HepG2 (cell line): ENCODE results near the gene HDAC3. TPM values are rescaled to one million over a fixed set of nuclear protein-coding genes. Genes with fewer than 3 reads are reported as not detected.
A peak's percentile ranks its signal among the peaks of the same experiment; 100 is the strongest.

Source experiments
- ATAC-seq: fragments of 200-7000 bp; cut with Tn5 transposase; 3 replicates; pipeline ENCODE4 v1.9.1; 2020; ENCODE audit warnings: mild to moderate bottlenecking, moderate library complexity
- BruUV-seq: library from RNA; stranded (reverse); fragments of 400-500 nt; replicated peaks from 2 replicates; lab custom pipeline; 2021; lab: Mats Ljungman, UMichigan
- CTCF ChIA-PET: fragments of 300-600 bp; formaldehyde crosslinking; extraction: SDS; loops from one replicate; lab custom pipeline; 2021; ENCODE audit warnings: low total read pairs, inconsistent platforms, low intra/inter-chr PET ratio; lab: Yijun Ruan, JAX
- POLR2A ChIA-PET: fragments of 350-600 bp; sonication (Branson Sonifier 250); formaldehyde crosslinking; loops from one replicate; lab custom pipeline; 2020; ENCODE audit warnings: antibody characterized with exemption, inconsistent platforms; lab: Yijun Ruan, JAX
- DNase-seq: peaks from one replicate; pipeline ENCODE4 v3.0.0-alpha.2; 2015; ENCODE audit warnings: low spot score
- FAIRE-seq: peaks from 3 replicates; lab custom pipeline; 2011; peaks lifted over from hg19 to GRCh38; lab: Jason Lieb, UNC
- H2AFZ ChIP-seq: one replicate; pipeline ENCODE4 v1.6.1; 2011; ENCODE audit warnings: low read length, inconsistent platforms
- H3K27ac ChIP-seq: fragments of 300-600 bp; 3 replicates; pipeline ENCODE4 v1.8.0; 2011; ENCODE audit warnings: mixed run types, mild to moderate bottlenecking, mixed read lengths, low read length, inconsistent platforms; ENCODE audit not compliant: insufficient read depth; ENCODE audit errors: extremely low read length
- H3K27me3 ChIP-seq, 2 experiments: fragments of 200-600 bp in 1 of 2; 2 replicates in 1 of 2; 3 replicates in 1 of 2; pipeline versions ENCODE4 v1.6.0 to v1.8.0; 2011; ENCODE audit warnings: low read length in 2 of 2, mild to moderate bottlenecking in 2 of 2, moderate library complexity in 2 of 2, inconsistent platforms in 1 of 2; ENCODE audit not compliant: insufficient read depth in 2 of 2, control insufficient read depth in 1 of 2
- H3K36me3 ChIP-seq, 2 experiments: fragments of 200-600 bp in 1 of 2; replicated peaks in 1 of 2; 2 replicates in 1 of 2; 3 replicates in 1 of 2; pipeline versions ENCODE4 v1.5.1 to v1.8.0; 2011; ENCODE audit warnings: low read length in 2 of 2, inconsistent platforms in 1 of 2; ENCODE audit not compliant: insufficient read depth in 2 of 2, control insufficient read depth in 1 of 2
- H3K4me1 ChIP-seq: 2 replicates; pipeline ENCODE4 v1.5.1; 2012; ENCODE audit warnings: low read length, inconsistent platforms; ENCODE audit not compliant: insufficient read depth
- H3K4me2 ChIP-seq: 2 replicates; pipeline ENCODE4 v1.6.0; 2011; ENCODE audit warnings: low read depth, low read length, inconsistent platforms
- H3K4me3 ChIP-seq, 3 experiments: fragments of 200-600 bp in 1 of 3; sonication (generic), shearing (Covaris generic) in 1 of 3; replicated peaks in 1 of 3; 2 replicates each; pipeline ENCODE4 v1.5.1; 2011 to 2016; ENCODE audit warnings: low read length in 3 of 3, inconsistent platforms in 2 of 3, low read depth in 2 of 3, mild to moderate bottlenecking in 2 of 3, control low read depth in 1 of 3, mixed read lengths in 1 of 3; ENCODE audit not compliant: insufficient read depth in 1 of 3
- H3K79me2 ChIP-seq: one replicate; pipeline ENCODE4 v1.6.1; 2011; ENCODE audit warnings: low read length, inconsistent platforms; ENCODE audit not compliant: insufficient read depth
- H3K9ac ChIP-seq: 2 replicates; pipeline ENCODE4 v1.6.0; 2011; ENCODE audit warnings: mild to moderate bottlenecking, low read depth, low read length, inconsistent platforms; ENCODE audit not compliant: insufficient read depth
- H3K9me3 ChIP-seq: 2 replicates; pipeline ENCODE4 v1.5.1; 2012; ENCODE audit warnings: mild to moderate bottlenecking, low read length
- H4K20me1 ChIP-seq: 2 replicates; pipeline ENCODE4 v1.6.0; 2011; ENCODE audit warnings: inconsistent platforms, mild to moderate bottlenecking, low read length, moderate library complexity; ENCODE audit not compliant: insufficient read depth
- ARNT ChIP-seq: fragments of 450-650 bp; IDR thresholded peaks from 2 replicates; pipeline ENCODE4 v1.6.1; 2017
- ASH2L ChIP-seq: fragments of 300-600, 200-600 bp; sonication (generic); IDR thresholded peaks from 2 replicates; pipeline ENCODE4 v1.7.0; 2017; ENCODE audit warnings: low read depth, mild to moderate bottlenecking, moderate library complexity, mixed read lengths, low read length; ENCODE audit not compliant: insufficient read length
- ATRX ChIP-seq: sonication (generic); formaldehyde crosslinking; IDR thresholded peaks from 2 replicates; pipeline ENCODE4 v1.4.0; 2020; ENCODE audit warnings: missing genetic modification reagents, borderline replicate concordance
- BCL6 ChIP-seq: IDR thresholded peaks from 2 replicates; pipeline ENCODE4 v1.6.1; 2016; ENCODE audit warnings: missing genetic modification reagents, missing compliant biosample characterization
- CEBPG ChIP-seq: IDR thresholded peaks from 2 replicates; pipeline ENCODE4 v1.6.1; 2016
- DPF2 ChIP-seq: sonication (generic); formaldehyde crosslinking; IDR thresholded peaks from 2 replicates; pipeline ENCODE4 v1.4.0; 2020; ENCODE audit warnings: mild to moderate bottlenecking, low read depth, missing genetic modification reagents, borderline replicate concordance
- ERF ChIP-seq: IDR thresholded peaks from 2 replicates; pipeline ENCODE4 v1.6.1; 2018; ENCODE audit warnings: missing biosample characterization, missing genetic modification reagents
- HMG20A ChIP-seq: IDR thresholded peaks from 2 replicates; pipeline ENCODE4 v1.6.1; 2016; ENCODE audit warnings: borderline replicate concordance
- HNF1B ChIP-seq: sonication (generic); formaldehyde crosslinking; IDR thresholded peaks from 2 replicates; pipeline ENCODE4 v1.5.1; 2020; ENCODE audit warnings: mild to moderate bottlenecking, moderate library complexity, missing genetic modification reagents
- JUNB ChIP-seq: sonication (generic); formaldehyde crosslinking; IDR thresholded peaks from 2 replicates; pipeline ENCODE4 v1.8.0; 2022; ENCODE audit warnings: missing genetic modification reagents, mild to moderate bottlenecking, borderline replicate concordance
- NCOR1 ChIP-seq: fragments of 200-600 bp; sonication (generic); IDR thresholded peaks from 2 replicates; pipeline ENCODE4 v1.7.0; 2017; ENCODE audit warnings: antibody characterized with exemption, low read length, borderline replicate concordance
- SATB2 ChIP-seq: sonication (generic); formaldehyde crosslinking; IDR thresholded peaks from 2 replicates; pipeline ENCODE4 v1.5.0; 2020; ENCODE audit warnings: missing genetic modification reagents
- ZNF121 ChIP-seq: sonication (generic); formaldehyde crosslinking; IDR thresholded peaks from 2 replicates; pipeline ENCODE4 v1.5.0; 2020; ENCODE audit warnings: mild to moderate bottlenecking, missing genetic modification reagents
- ZNF460 ChIP-seq: sonication (generic); formaldehyde crosslinking; IDR thresholded peaks from 2 replicates; pipeline ENCODE4 v1.5.1; 2020; ENCODE audit warnings: missing genetic modification reagents, mild to moderate bottlenecking, borderline replicate concordance
- WGBS: methylation state at CpG from one replicate; pipeline ENCODE4 v1.1.6; 2017; ENCODE audit warnings: low lambda C conversion rate; 5-methylcytosine and 5-hydroxymethylcytosine counted together
- in situ Hi-C: cut with HindIII; loops from 2 replicates; pipeline ENCODE4 v1.10.0; 2017; ENCODE audit warnings: low pct_unique_long_range_greater_than_20kb; ENCODE audit not compliant: extremely low pct_ligation_motif_present
- intact Hi-C: fragments of 100-400 bp; cut with micrococcal nuclease; formaldehyde crosslinking; loops from one replicate; pipeline ENCODE4 v1.10.0; 2022; ENCODE audit not compliant: unreplicated experiment
- polyA plus RNA-seq, 8 experiments: library from polyadenylated mRNA; depleted of rRNA in 3 of 8; stranded (reverse) in 7 of 8; unstranded in 1 of 8; fragments of >200 nt; fragmentation: Illumina TruSeq in 4 of 8; extraction: Trizol in 4 of 8; gene quantifications; 2 replicates each; pipeline versions ENCODE4 v1.2.1 to v1.2.3, GENCODE V29; 2011 to 2016; ENCODE audit warnings: low read depth in 4 of 8, missing spikeins in 1 of 8, mixed read lengths in 1 of 8; ENCODE audit not compliant: insufficient read depth in 1 of 8
- total RNA-seq, 5 experiments: library from RNA; depleted of rRNA; stranded (reverse); fragments of >200 nt; fragmentation: Illumina TruSeq; extraction: Trizol; gene quantifications; 2 replicates each; pipeline ENCODE4 v1.2.3, GENCODE V29; 2016; ENCODE audit warnings: low read depth in 1 of 5
- TF ChIP-seq, protein P1 (sequence below): sonication (generic); formaldehyde crosslinking; IDR thresholded peaks from 2 replicates; pipeline ENCODE4 v1.4.0; 2020; ENCODE audit warnings: low read depth, missing genetic modification reagents
- TF ChIP-seq, protein P2 (sequence below): sonication (generic); formaldehyde crosslinking; IDR thresholded peaks from 2 replicates; pipeline ENCODE4 v1.5.1; 2020; ENCODE audit warnings: mild to moderate bottlenecking, missing genetic modification reagents

Gene HDAC3
- total and polyA plus RNA-seq, 2 of the 13 experiments (the other 11 are each of a cell fraction or from before 2014, with no cell fraction given): 84.0 to 94.1 TPM

GRCh38 chr5:141608557-141608956 is 28.1 kb downstream of the HDAC3 start:
- Histone ChIP-seq H2AFZ (no peak overlapping the region), H3K36me3 (no peaks in the 10 kb centered on the region), H3K4me3 (peak overlapping the region; percentile 24 to 49 (median 43); a peak in 5 of 6 replicates), H3K9ac (peak overlapping the region; percentile 51), H3K27ac (peak overlapping the region; percentile 78), H4K20me1 (no peaks in the 10 kb centered on the region; the same call in 1 of the 2 replicates), H3K79me2 (peaks cover 92% of the 10 kb centered on the region), H3K4me2 (peak overlapping the region; percentile 81), H3K9me3 (no peaks in the 10 kb centered on the region), H3K27me3 (no peaks in the 10 kb centered on the region), H3K4me1 (peaks cover 91% of the 10 kb centered on the region)
- intact Hi-C loops (loop anchor here (1.0 kb wide), 1 partner anchor 11 kb away; no protein-coding TSS in a partner anchor), in situ Hi-C loops (no loop called here)
- ChIA-PET CTCF (interaction anchor here (0.9 kb wide), 1 partner anchor 16 kb away, joined by 4 read pairs; no protein-coding TSS in a partner anchor), POLR2A (interaction anchor here (0.8 to 3.9 kb wide), 5 partner anchors 9 to 29 kb away, joined by 3 to 14 read pairs (median 5); partner anchors contain the start of genes DIAPH1, HDAC3 and RELL2)
- 0% methylated on average over 1 of the region's 1 CpG for WGBS
- peak; percentile 97 for ATAC-seq
- peak; percentile 83 for DNase-seq
- BruUV-seq: no TSS peak
- peak; percentile 60 for FAIRE-seq
- TF ChIP-seq JUNB (CRISPR knock-in tag): no peak
- TF ChIP-seq HMG20A: peak; percentile 36; the same call in 1 of the 2 replicates
- peak; percentile 61 for TF ChIP-seq ASH2L
- TF ChIP-seq ZNF460: no peak
- no peak for TF ChIP-seq ZNF121
- peak; percentile 60 for TF ChIP-seq CEBPG (CRISPR knock-in tag)
- TF ChIP-seq HNF1B: peak; percentile 76; the same call in 1 of the 2 replicates
- no peak for TF ChIP-seq ERF
- TF ChIP-seq, protein P1, sequence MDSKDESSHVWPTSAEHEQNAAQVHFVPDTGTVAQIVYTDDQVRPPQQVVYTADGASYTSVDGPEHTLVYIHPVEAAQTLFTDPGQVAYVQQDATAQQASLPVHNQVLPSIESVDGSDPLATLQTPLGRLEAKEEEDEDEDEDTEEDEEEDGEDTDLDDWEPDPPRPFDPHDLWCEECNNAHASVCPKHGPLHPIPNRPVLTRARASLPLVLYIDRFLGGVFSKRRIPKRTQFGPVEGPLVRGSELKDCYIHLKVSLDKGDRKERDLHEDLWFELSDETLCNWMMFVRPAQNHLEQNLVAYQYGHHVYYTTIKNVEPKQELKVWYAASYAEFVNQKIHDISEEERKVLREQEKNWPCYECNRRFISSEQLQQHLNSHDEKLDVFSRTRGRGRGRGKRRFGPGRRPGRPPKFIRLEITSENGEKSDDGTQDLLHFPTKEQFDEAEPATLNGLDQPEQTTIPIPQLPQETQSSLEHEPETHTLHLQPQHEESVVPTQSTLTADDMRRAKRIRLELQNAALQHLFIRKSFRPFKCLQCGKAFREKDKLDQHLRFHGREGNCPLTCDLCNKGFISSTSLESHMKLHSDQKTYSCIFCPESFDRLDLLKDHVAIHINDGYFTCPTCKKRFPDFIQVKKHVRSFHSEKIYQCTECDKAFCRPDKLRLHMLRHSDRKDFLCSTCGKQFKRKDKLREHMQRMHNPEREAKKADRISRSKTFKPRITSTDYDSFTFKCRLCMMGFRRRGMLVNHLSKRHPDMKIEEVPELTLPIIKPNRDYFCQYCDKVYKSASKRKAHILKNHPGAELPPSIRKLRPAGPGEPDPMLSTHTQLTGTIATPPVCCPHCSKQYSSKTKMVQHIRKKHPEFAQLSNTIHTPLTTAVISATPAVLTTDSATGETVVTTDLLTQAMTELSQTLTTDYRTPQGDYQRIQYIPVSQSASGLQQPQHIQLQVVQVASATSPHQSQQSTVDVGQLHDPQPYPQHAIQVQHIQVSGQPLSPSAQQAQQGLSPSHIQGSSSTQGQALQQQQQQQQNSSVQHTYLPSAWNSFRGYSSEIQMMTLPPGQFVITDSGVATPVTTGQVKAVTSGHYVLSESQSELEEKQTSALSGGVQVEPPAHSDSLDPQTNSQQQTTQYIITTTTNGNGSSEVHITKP: 0 out of 2 replicates have a peak, but pooled peaks have one; percentile 20
- TF ChIP-seq ARNT: no peak
- peak; percentile 38; the same call in 1 of the 2 replicates for TF ChIP-seq DPF2 (CRISPR knock-in tag)
- TF ChIP-seq BCL6: 0 out of 2 replicates have a peak, but pooled peaks have one; percentile 4
- TF ChIP-seq ATRX (CRISPR knock-in tag): no peak
- TF ChIP-seq, protein P2, sequence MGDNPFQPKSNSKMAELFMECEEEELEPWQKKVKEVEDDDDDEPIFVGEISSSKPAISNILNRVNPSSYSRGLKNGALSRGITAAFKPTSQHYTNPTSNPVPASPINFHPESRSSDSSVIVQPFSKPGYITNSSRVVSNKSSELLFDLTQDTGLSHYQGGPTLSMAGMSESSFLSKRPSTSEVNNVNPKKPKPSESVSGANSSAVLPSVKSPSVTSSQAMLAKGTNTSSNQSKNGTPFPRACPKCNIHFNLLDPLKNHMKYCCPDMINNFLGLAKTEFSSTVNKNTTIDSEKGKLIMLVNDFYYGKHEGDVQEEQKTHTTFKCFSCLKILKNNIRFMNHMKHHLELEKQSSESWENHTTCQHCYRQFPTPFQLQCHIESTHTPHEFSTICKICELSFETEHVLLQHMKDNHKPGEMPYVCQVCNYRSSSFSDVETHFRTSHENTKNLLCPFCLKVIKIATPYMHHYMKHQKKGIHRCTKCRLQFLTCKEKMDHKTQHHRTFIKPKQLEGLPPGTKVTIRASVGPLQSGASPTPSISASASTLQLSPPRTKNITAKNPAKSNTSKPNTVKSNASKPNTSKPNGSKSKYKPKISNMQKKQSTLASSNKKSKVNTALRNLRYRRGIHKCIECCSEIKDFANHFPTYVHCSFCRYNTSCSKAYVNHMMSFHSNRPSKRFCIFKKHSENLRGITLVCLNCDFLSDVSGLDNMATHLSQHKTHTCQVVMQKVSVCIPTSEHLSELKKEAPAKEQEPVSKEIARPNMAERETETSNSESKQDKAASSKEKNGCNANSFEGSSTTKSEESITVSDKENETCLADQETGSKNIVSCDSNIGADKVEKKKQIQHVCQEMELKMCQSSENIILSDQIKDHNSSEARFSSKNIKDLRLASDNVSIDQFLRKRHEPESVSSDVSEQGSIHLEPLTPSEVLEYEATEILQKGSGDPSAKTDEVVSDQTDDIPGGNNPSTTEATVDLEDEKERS (CRISPR knock-in tag): 0 out of 2 replicates have a peak, but pooled peaks have one; percentile 38
- peak; percentile 63; the same call in 1 of the 2 replicates for TF ChIP-seq NCOR1
- TF ChIP-seq SATB2 (CRISPR knock-in tag): peak; percentile 56; the same call in 1 of the 2 replicates
